Measurements from ENCODE around the gene MYADML2. TPM values are rescaled to one million over a fixed set of nuclear protein-coding genes. Genes with fewer than 3 reads are reported as not detected.

Gene MYADML2
- polyA plus RNA-seq, 1 donor: 0.07 TPM

DNA sequence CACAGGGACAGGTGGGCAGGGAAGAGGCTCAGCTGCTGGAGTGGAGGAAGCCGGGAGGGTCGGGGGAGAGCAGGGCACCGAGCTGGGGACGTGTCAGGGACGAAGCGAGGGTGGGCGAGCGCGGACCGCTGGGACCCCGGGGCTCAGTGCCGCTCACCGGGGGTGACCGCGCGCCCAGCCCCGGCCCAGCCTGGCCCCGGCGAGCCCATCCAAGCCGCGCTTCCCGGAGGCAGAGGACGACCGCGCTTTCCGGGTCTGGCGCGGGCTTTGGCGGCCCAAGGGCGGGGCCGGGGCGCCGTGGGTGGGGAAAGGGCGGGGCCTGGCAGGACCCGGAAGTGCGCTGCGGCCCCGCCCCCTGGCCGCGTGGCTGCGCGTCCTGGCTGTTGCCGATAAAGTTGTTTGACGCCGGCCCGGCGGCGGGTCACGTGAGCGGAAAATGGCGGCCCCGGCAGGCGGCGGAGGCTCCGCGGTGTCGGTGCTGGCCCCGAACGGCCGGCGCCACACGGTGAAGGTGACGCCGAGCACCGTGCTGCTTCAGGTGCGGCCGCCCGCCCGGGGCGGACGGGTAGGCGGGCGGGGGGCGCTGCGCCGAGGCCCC, 30.3 kb upstream of the MYADML2 start, which contains the start of gene ASPSCR1:
Gene ASPSCR1 (plus strand): TSS at position 419 of the 598 bp plus-strand sequence. CDS start 18 bp downstream, at position 437.
- H3K27ac ChIP-seq (ENCODE audit: low read length): peak within 1 kb of the TSS; percentile 65
- no CpG with 5 or more reads among the region's 76 CpGs for WGBS (ENCODE audit: insufficient coverage, low lambda C conversion rate)

DNA sequence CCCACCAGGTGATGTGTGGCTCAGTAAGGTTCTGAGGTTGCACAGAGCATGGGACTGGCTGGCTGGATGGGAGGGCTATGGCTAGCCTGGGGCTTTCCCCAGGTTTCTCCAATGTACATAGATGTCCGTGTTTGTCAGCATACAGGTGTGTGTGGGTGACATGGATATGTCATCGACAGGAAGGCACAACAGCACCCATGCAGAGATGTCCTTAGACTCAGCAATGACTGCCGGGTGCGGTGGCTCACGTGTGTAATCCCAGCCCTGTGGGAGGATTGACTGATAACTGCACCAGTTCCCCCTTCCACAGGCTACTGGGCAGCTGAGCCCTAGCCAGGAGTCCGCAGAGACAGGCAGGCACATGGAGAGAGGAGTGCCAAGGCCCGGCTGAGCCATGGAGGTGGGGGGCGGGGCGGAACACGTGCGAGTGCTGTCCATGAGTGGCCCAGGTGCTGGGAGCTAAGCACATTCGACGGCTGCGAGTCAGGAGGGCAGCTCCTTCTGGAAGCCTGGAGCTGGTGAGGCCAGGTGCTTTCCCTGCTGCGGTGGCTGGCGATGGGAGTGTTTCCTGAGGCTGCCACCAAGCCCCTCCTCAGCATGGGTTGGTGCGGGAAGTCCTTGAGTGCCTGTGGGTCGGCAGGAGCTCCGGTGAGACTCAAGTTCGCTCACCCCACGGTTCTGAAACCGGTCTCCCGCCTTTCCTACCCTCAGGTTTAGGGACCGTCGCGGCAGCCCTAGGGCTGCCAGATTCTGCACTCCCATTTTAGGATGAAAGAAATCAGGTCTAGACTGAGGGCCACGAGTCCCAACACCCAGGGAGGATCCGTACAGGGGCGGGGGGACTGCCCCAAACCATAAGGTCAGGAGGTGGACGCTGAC, 29.5 kb upstream of the MYADML2 start:
- H3K9me3 ChIP-seq (ENCODE audit: control insufficient read depth, low read depth, low read length): peaks cover 6% of the 10 kb centered on the region
- WGBS (ENCODE audit: insufficient coverage, low lambda C conversion rate): no CpG with 5 or more reads among the region's 30 CpGs

More for the DNA sequence above, 30.3 kb upstream of the MYADML2 start, which contains the start of gene ASPSCR1:
- Histone ChIP-seq H3K4me1 (ENCODE audit: control insufficient read depth, insufficient read depth, low read length) (peaks cover 20% of the 10 kb centered on the region), H3K9me3 (ENCODE audit: control insufficient read depth, low read depth, low read length) (peaks cover 6% of the 10 kb centered on the region), H3K4me3 (ENCODE audit: low read length) (peak within 1 kb of the TSS; percentile 93), H3K27me3 (ENCODE audit: control insufficient read depth, insufficient read depth, low read length) (no peaks in the 10 kb centered on the region), H3K36me3 (ENCODE audit: control insufficient read depth, insufficient read depth, low read length) (peaks cover 8% of the 10 kb centered on the region)
- peak; percentile 91 to 95 for DNase-seq

DNA sequence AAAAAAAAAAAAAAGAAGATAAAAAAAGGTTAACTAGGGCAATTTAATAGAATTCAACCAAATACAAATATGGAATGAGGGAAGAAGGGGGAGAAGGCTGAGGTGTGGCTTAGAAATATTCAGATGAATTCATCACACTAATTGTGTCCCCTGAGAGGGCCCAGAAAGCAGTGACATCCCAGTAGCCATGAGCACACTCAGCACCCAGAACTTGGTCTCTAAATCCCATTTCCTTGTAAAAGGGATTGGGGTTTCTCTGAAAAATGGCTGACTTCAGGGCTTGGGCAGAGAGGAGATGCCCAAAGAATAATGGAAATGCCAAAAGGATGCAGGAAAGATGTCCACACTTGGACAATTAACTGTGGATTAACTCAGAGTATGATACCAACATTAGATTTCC, 26.4 kb upstream of the MYADML2 start:
- no peaks in the 10 kb centered on the region for H3K36me3 ChIP-seq (ENCODE audit: control insufficient read depth, insufficient read depth, low read length)
- no peak overlapping the region for H3K4me3 ChIP-seq (ENCODE audit: low read length)
- peaks cover 11% of the 10 kb centered on the region for H3K4me1 ChIP-seq (ENCODE audit: control insufficient read depth, insufficient read depth, low read length)
- no peaks in the 10 kb centered on the region for H3K27me3 ChIP-seq (ENCODE audit: control insufficient read depth, insufficient read depth, low read length)
- DNase-seq: no peak
- H3K9me3 ChIP-seq (ENCODE audit: control insufficient read depth, low read depth, low read length): peaks cover 4% of the 10 kb centered on the region
- no peak overlapping the region for H3K27ac ChIP-seq (ENCODE audit: low read length)

More for the DNA sequence above, 29.5 kb upstream of the MYADML2 start:
- DNase-seq: peak in 1 of 2 donors; percentile 63
- Histone ChIP-seq H3K27ac (ENCODE audit: low read length) (no peak overlapping the region), H3K4me3 (ENCODE audit: low read length) (peak overlapping the region; percentile 47), H3K4me1 (ENCODE audit: control insufficient read depth, insufficient read depth, low read length) (peaks cover 20% of the 10 kb centered on the region), H3K27me3 (ENCODE audit: control insufficient read depth, insufficient read depth, low read length) (no peaks in the 10 kb centered on the region), H3K36me3 (ENCODE audit: control insufficient read depth, insufficient read depth, low read length) (peaks cover 7% of the 10 kb centered on the region)

DNA sequence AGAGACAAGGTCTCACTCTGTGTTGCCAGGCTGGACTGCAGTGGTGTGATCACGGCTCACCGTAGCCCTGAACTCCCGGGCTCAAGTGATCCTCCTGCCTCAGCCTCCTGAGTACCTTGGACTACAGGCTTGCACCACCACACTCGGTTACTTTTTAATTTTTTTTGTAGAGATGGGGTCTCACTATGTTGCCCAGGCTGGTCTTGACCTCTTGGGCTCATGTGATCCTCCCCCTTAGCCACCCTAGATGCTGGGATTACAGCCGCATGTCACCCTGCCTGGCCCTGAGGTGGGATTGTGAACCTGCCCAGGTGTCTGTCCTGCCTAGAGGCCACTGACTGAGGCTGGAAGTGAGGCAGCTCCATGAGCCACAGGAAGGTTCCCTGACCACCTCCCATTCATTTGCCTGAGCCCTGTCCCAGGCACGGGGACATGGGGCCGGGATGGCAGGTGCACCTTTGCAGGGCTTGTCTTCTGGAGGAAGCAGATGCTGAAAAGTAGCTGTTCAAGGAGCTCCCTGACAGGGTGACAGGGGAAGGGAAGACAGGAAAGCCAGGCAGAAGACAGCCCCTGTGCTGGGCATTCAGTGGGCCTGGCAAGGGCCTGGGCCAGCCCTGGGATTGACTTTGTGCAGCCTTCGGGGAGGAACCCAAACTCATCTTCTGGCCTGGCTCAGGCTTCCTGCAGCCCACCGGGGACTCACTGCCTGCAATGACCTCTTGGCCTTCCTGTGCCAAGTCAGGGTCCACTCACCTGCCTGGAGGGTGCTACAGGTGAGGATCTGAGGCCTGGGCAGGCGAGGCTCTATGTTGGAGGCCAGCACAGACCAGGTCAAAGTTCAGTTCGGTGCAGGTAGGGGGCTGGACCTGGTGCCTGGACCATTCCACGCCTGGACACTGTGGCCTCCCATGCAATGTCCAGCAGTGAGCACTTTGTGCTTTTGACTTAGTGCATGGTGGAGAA, 22.1 kb upstream of the MYADML2 start:
- 80% methylated on average over 1 of the region's 12 CpGs for WGBS (ENCODE audit: insufficient coverage, low lambda C conversion rate)
- Histone ChIP-seq H3K36me3 (ENCODE audit: control insufficient read depth, insufficient read depth, low read length) (no peaks in the 10 kb centered on the region), H3K27ac (ENCODE audit: low read length) (no peak overlapping the region), H3K4me1 (ENCODE audit: control insufficient read depth, insufficient read depth, low read length) (peaks cover 23% of the 10 kb centered on the region), H3K9me3 (ENCODE audit: control insufficient read depth, low read depth, low read length) (peaks cover 6% of the 10 kb centered on the region), H3K4me3 (ENCODE audit: low read length) (no peak overlapping the region), H3K27me3 (ENCODE audit: control insufficient read depth, insufficient read depth, low read length) (peaks cover 28% of the 10 kb centered on the region)
- DNase-seq: no peak

DNA sequence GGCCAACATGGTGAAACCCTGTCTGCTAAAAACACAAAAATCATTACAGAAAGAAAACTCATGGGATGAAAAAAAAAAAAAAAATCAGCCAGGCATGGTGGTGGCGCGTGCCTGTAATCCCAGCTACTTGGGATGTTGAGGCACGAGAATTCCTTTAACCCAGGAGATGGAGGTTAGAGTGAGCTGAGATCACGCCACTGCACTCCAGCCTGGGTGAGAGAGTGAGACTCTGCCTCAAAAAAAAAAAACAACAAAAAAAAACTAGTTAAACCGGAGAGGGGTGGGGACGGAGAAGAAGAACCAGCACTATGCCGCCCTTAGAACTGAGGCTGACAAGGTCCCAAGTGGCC, 21.3 kb upstream of the MYADML2 start:
- peaks cover 35% of the 10 kb centered on the region for H3K27me3 ChIP-seq (ENCODE audit: control insufficient read depth, insufficient read depth, low read length)
- DNase-seq: no peak
- H3K36me3 ChIP-seq (ENCODE audit: control insufficient read depth, insufficient read depth, low read length): no peaks in the 10 kb centered on the region
- peaks cover 23% of the 10 kb centered on the region for H3K4me1 ChIP-seq (ENCODE audit: control insufficient read depth, insufficient read depth, low read length)
- no peak overlapping the region for H3K4me3 ChIP-seq (ENCODE audit: low read length)
- no peak overlapping the region for H3K27ac ChIP-seq (ENCODE audit: low read length)
- peaks cover 2% of the 10 kb centered on the region for H3K9me3 ChIP-seq (ENCODE audit: control insufficient read depth, low read depth, low read length)
- 60% methylated on average over 1 of the region's 7 CpGs for WGBS (ENCODE audit: insufficient coverage, low lambda C conversion rate)

DNA sequence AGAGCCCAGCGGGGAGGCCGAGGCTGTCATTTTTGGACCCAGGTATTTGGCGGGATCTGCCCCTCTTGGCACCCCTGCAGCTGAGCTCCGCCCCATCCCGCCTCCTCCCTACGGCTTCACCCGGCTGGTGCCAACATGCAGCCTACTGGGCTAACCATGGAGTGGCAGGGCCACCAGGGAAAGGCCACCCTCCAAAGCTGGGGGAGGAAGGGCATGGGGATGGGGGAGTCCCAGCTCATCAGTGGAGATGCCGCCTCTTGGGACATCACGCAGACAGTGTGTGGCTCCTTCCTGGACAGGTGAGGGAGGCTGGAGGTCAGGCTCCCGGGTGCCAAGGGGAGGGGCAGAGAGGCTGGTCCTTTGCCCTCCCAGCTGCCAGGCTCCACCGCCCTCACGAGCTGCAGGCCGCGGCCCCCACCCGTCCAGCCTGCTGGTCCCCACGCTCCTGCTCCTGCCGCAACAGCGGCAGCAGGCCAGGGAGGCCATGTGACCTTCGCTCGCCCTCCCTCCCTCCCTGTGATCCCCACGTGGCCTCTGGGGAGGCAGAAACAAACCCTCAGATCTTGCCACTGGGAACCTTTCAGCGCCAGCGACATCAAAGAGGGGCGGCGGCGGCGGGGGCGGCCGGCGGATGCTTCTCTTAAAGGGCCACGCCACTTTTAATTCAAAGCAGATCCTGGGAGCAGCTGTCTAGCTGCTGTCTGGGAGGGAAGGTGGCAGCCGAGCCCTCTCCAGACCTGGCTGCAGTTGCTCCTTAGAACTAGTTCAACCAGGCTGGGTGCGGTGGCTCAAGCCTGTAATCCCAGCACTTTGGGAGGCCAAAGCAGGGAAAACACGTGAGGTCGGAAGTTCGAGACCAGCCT, 20.7 kb upstream of the MYADML2 start:
- H3K27ac ChIP-seq (ENCODE audit: low read length): no peak overlapping the region
- peaks cover 42% of the 10 kb centered on the region for H3K27me3 ChIP-seq (ENCODE audit: control insufficient read depth, insufficient read depth, low read length)
- H3K36me3 ChIP-seq (ENCODE audit: control insufficient read depth, insufficient read depth, low read length): no peaks in the 10 kb centered on the region
- peak; percentile 85 to 90 for DNase-seq
- H3K4me1 ChIP-seq (ENCODE audit: control insufficient read depth, insufficient read depth, low read length): peaks cover 23% of the 10 kb centered on the region
- H3K9me3 ChIP-seq (ENCODE audit: control insufficient read depth, low read depth, low read length): peaks cover 2% of the 10 kb centered on the region
- no peak overlapping the region for H3K4me3 ChIP-seq (ENCODE audit: low read length)
- WGBS (ENCODE audit: insufficient coverage, low lambda C conversion rate): no CpG with 5 or more reads among the region's 36 CpGs

DNA sequence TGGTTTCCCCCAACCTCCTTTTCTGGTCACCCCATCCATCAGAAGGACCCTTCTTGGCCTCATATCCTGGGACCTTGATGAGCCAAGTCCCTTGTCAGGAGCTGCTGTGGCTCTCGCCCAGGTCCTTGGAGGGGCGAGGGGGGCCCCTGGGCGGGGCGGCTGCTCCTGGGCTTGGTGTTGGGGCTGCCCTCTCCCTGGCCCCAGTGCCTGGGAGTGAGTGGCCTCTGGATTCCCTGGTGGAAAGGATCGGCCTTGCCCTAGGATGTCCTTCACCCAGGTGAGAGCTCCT, 20.2 kb upstream of the MYADML2 start:
- H3K36me3 ChIP-seq (ENCODE audit: control insufficient read depth, insufficient read depth, low read length): no peaks in the 10 kb centered on the region
- H3K4me3 ChIP-seq (ENCODE audit: low read length): no peak overlapping the region
- H3K27me3 ChIP-seq (ENCODE audit: control insufficient read depth, insufficient read depth, low read length): peaks cover 47% of the 10 kb centered on the region
- no peak overlapping the region for H3K27ac ChIP-seq (ENCODE audit: low read length)
- DNase-seq: peak in 1 of 2 donors; percentile 24
- peaks cover 23% of the 10 kb centered on the region for H3K4me1 ChIP-seq (ENCODE audit: control insufficient read depth, insufficient read depth, low read length)
- no CpG with 5 or more reads among the region's 5 CpGs for WGBS (ENCODE audit: insufficient coverage, low lambda C conversion rate)
- H3K9me3 ChIP-seq (ENCODE audit: control insufficient read depth, low read depth, low read length): peaks cover 5% of the 10 kb centered on the region

DNA sequence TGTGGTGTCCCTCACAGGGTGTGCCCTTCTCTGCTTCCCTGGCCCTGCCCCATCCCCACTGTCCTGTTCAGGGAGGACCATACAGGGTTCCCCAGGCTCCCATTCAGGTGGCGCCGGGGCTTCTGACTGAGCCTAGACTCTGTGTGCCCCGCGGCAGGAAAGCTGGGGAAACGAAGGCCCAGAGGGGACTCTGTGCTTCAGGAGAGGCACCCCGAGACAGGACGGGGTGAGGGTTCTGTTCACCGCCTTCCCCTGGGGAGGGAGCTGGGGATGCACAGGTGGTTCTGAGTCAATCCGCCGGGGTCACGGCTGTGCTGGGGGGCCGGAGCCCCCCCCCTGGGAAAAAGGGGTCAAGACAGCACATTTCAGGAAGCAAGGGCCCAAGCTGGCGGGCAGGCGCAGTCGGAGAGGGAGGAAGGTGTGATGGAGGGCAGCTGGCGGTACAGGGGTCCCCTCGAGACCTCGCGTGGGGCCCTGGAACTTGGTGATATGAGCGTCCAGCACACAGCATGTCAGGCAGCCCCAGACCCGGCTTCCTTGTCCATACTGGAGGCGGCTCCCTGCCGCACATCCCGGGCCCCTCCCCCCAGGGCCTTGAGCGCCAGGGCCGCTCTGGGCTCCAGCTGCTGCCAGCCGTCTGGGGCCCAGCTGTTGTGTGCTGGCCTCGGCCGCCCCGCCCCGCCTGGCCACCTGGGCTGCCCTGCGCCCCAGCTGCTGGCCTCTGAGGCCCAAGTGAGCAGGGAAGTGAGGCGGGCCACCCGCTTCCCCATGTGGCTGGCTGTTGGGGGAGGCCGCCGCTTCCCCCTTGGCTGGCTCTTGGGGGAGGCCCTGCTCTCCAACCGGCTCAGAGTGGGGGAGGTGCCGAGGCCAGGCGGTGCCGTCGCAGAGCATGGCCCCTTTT, 19.6 kb upstream of the MYADML2 start:
- peak; percentile 54 to 73 for DNase-seq
- no peak overlapping the region for H3K27ac ChIP-seq (ENCODE audit: low read length)
- no CpG with 5 or more reads among the region's 41 CpGs for WGBS (ENCODE audit: insufficient coverage, low lambda C conversion rate)
- no peaks in the 10 kb centered on the region for H3K36me3 ChIP-seq (ENCODE audit: control insufficient read depth, insufficient read depth, low read length)
- H3K4me1 ChIP-seq (ENCODE audit: control insufficient read depth, insufficient read depth, low read length): peaks cover 23% of the 10 kb centered on the region
- peaks cover 53% of the 10 kb centered on the region for H3K27me3 ChIP-seq (ENCODE audit: control insufficient read depth, insufficient read depth, low read length)
- H3K4me3 ChIP-seq (ENCODE audit: low read length): no peak overlapping the region
- peaks cover 5% of the 10 kb centered on the region for H3K9me3 ChIP-seq (ENCODE audit: control insufficient read depth, low read depth, low read length)

Measured in large intestine (tissue), 3 donors.